Measurements from ENCODE around the gene GCDH.
"Not testable (repeated sequence)": the region's sequence is repeated elsewhere in the genome, so short reads cannot be mapped to it uniquely, and the experiment has no call there.

Gene GCDH

GRCh38 chr19:12872941-12873890 is 17.7 kb upstream of the GCDH start:
- peak; percentile 36 to 64 (median 54) for DNase-seq

DNA sequence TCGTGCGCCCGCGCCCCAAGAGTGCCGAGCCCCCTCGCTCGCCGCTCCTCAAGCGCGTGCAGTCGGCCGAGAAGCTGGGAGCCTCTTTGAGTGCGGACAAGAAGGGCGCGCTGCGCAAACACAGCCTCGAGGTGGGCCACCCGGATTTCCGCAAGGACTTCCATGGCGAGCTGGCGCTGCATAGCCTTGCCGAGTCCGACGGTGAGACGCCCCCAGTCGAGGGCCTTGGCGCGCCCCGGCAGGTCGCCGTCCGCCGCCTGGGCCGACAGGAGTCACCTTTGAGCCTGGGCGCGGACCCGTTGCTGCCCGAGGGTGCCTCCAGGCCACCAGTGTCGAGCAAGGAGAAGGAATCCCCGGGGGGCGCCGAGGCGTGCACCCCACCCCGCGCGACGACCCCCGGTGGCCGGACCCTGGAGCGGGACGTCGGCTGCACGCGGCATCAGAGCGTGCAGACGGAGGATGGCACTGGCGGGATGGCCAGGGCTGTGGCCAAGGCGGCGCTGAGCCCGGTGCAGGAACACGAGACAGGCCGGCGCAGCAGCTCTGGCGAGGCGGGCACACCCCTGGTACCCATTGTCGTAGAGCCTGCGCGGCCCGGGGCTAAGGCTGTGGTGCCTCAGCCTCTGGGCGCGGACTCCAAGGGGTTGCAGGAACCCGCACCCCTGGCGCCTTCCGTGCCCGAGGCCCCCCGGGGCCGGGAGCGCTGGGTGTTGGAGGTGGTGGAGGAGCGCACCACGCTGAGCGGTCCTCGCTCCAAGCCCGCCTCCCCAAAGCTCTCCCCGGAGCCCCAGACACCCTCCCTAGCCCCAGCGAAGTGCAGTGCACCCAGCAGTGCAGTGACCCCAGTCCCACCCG is 16.8 kb upstream of the GCDH start:
- no peak for DNase-seq

GRCh38 chr19:12875086-12875485 is 15.9 kb upstream of the GCDH start:
- no peak for DNase-seq

DNA sequence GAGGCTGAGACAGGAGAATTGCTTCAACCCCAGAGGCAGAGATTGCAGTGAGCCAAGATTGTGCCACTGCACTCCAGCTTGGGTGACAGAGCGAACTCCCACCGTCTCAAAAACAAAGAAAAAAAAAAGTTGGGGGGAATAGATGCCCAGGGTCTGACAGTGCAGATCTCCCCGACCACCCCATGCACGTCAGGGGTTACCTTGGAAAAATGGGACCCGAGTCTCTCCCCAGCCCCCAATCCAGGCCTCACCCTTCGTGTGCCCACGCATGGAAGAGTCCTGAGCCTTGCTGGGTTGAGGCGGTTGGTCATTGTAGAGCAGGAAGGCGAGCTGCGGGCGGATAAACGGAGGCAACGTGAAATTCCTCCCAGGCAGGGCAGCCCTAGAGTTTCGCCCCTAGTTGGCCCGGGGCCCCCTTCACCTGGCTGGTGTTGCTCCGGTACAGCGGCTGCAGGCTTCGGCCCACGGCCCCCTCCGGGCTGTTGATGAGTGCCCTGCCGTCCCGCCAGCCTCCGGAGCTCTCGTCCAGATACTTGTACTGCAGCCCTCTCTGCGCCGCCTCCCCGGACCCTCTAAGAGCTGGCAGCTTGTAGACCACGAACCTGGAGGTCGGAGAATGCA is 10.3 kb upstream of the GCDH start:
- no peak for DNase-seq

GRCh38 chr19:12881172-12881808 is 9.7 kb upstream of the GCDH start, which contains the start of gene DNASE2:
Gene DNASE2 (minus strand): TSS chr19:12881449. CDS start chr19:12881375, 74 bp downstream.
- DNase-seq: peak; percentile 77 to 93 (median 83)

- no peak for DNase-seq
Observed at GRCh38 chr19:12882589-12882988, 8.4 kb upstream of the GCDH start.

DNA sequence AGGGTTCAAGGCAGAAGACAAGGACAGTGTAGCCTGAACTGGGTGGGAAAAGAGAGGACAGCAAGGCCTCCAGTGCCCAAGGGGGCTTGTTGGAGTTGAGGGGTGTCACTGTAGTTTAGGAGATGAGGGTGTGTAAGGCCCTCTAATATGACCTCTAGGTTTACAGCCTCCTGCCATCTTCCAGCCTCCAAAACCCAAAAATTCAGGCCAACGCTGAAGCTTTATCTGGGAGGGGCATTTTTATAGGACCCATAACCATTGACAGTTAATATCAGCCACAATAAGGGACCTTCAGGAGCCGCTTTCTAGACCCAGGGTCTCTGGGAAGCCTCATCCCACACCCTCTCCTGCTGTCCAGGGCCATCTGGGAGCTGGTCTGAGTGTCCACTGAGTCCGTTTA is 6.8 kb upstream of the GCDH start:
- DNase-seq: no peak

DNA sequence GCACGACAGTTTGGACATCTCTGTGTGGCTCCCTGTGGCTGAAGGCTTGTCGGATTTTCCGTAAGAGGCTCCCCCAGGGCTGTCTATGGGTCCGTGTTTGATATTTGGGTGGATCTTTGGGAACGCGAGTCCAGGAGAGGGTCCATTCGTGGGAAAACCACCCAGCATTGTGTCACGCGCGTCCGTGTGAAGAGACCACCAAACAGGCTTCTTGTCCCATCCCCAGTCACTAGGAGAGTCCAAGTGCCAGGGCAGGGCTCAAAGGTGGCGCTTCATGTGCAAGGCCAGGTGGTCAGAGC is 6.4 kb upstream of the GCDH start:
- no peak for DNase-seq

DNA sequence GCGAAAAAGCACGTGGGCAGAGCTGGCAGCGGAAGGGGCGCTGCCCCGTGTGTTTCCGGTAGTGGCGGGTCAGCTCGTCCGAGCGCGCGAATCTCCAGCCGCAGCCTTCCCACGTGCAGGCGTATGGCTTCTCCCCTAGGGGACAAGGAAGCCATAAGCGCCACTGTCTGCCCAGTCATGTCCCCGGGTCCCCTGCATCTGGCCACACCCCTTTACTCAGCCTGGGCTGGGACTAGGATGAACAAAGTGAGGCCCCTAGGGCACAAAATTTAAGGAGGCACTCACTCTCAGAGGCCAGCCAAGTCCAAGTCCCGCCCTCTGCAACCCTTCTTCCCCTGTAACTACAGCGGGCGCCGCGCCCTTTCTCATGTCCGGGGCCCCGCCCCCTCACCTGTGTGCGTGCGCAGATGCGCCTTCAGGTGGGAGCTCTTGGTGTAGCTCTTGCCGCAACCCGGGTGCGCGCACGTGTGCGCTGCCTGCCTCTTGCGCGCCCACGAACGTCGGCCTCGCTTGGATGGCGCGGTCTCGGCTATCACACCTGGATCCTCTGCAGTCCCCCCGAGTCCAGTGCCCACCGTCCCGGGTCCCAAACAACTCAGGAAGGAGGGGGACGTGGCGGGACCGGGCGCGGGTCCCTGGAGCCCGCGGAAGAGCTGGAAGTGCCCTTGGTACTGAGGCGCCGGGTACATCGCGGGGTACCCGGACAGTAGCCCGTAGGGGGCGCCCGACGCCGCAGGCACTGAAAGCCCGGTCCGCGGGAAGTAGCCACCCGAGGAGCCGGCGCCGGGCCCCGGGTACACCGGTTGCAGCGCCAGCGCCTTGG is 5.8 kb upstream of the GCDH start:
- DNase-seq: peak; percentile 75 to 92 (median 83)

DNA sequence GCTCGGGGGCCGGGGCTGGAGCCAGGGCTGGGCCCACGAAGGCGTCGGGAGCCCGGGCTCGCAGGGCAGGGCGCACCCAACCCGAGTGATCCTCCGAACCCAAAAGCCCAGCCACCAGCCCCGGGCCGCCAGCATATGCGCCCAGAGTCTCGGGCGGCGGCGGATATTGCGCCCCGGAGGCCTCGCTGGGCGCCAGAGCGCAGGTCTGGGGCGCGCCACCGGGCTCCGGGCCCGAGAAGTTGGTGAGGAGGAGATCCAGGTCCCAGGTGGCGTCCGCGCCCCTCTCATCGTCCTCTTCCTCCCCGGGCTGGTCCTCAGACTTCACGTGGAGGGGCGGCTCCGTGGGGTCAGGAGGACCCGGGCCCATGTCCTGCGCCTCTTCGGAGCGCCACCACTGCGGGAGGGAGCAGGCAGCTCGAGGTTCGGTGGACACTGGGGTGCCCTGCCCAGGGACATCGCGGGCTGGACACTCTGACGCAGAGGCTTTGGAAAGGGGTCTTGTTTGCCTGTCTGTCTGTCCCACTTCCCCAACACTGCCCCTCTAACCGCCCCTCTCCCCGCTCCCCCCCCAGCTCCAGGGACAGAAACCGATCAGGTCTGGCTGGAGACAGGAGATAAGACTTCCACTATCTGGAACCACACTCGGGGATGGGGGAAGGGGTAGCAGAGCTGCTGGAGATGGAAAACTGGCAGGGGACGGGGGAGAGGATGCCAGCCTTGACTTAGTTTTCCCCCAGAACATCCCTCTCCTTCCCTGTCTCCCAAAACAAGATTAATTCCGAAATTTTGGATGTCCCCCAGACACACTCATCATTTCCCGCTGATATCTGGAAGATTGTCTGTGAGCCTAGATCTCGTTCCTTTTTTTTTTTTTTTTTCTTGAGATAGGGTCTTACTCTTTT is 5.0 kb upstream of the GCDH start:
- no peak for DNase-seq

DNA sequence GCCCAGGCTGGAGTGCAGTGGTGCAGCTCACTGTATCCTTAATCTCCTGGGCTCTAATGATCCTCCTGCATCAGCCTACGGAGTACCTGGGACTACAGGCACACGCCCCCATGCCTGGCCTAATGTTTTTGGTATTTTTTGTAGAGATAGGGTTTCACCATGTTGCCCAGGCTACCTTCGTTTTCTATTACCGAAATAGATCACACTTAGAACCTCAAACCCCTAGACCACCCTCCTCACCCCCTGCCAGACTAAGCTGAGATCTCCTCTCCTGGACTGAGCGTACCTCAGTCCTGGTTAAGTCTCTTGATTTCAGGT is 4.3 kb upstream of the GCDH start:
- DNase-seq: no peak

GRCh38 chr19:12886969-12887747 is 3.8 kb upstream of the GCDH start, which contains the start of gene KLF1:
Gene KLF1 (minus strand): TSS chr19:12887201. CDS start chr19:12887140, 61 bp downstream.
- DNase-seq: no peak

DNA sequence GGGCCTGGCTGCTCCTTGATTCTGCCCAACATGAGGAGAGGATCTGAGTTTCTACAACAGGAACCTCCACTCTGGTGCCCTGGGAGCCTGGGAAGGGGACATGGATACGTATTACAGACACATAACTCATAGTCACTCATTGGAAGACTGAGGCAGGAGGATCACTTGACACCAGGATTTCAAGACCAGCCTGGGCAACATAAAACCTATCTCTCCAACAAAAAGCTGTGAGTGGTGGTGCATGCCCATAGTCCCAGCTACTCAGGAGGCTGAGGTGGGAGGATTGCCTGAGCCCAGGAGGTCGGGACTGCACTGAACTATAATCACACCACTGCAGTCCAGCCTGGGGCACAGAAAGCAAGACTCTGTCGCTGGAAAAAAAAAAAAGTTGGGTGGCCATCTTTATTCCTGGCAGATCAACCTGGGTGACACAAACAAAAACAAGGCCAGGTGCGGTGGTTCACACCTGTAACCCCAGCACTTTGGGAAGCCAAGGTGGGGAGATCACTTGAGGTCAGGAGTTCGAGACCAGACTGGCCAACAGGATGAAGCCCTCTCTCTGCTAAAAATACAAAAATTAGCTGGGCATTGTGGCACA is 2.9 kb upstream of the GCDH start:
- DNase-seq: no peak

DNA sequence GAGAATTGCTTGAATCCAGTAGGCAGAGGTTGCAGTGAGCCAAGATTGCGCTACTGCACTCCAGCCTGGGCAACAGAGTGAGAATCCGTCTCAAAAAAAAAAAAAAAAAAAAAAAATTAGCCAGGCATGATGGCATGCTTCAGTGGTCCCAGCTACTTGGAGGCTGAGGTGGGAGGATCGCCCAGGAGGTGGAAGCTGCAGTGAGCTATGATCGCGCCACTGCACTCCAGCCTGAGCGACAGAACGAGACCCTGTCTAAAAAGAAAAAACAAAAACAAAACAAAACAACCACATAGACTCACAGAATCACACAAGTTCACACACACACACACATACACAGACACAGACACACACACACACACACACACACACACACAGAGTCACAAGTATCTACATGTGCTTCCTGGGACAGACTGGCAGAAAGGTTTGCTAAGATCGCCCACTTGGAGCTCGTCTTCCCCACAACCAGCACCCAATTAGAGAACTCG is 617 bp upstream of the GCDH start:
- not testable (repeated sequence) for DNase-seq

GRCh38 chr19:12891553-12892021 is 627 bp downstream of the GCDH start:
- DNase-seq: no peak

- DNase-seq: no peak
Observed at GRCh38 chr19:12893582-12893981, 2.6 kb downstream of the GCDH start.

- no peak for DNase-seq
Observed at GRCh38 chr19:12896460-12896859, 5.5 kb downstream of the GCDH start.

DNA sequence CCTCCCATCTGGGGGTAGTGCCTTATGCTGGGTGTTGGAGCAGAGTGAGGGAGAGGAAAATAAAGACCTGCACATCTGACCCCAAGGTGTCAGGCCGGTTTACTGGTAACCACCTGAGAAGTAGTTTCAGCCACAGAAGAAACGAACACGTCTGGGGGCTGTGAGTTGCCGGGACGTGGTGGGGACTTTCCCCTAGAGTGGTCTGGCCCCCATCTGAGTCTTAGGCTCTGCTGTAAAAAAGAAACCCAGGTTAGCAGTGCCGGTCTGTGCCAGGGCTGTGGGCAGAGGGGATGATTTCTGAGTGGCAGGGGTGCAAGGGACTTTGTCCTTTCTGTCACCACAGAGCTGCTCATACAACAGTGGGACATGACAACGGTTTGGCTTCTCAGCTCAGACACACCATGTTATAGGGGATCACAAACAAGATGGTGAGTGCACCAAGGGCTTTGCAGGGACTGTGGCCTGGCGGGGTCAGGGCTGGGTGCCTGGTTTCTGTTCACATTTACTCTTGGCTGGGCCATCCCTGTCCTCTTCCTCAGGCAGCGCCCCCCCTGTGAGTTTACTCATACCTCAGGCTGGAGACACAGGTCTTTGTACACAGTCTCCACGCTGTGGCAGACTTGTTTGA is 9.0 kb downstream of the GCDH start:
- DNase-seq: peak in 1 of 5 donors; percentile 17

- no peak for DNase-seq
Observed at GRCh38 chr19:12907166-12907565, 16.2 kb downstream of the GCDH start.
